GM11168 (cell line): ENCODE data around the gene SERPINA5.

Source experiments
- in situ Hi-C: fragments of 300-500 bp; cut with MboI; formaldehyde crosslinking; loops from one replicate; pipeline ENCODE4 v1.12.0; 2022; ENCODE audit warnings: low sequenced_read_pairs; ENCODE audit not compliant: unreplicated experiment

The SERPINA5 gene

GRCh38 chr14:94581127-94581999, at the start of gene SERPINA5:
TSS of gene SERPINA5 (plus strand) at chr14:94581426. CDS start at chr14:94587363, 5,937 bp downstream.
- in situ Hi-C loops = no loop called here

GRCh38 chr14:94532447-94532846, 48.8 kb upstream of the SERPINA5 start:
- in situ Hi-C loops = no loop called here

GRCh38 chr14:94535506-94535905, 45.7 kb upstream of the SERPINA5 start:
- in situ Hi-C loops = no loop called here

GRCh38 chr14:94536836-94537235, 44.4 kb upstream of the SERPINA5 start:
- in situ Hi-C loops = no loop called here

- in situ Hi-C loops = no loop called here
Observed at GRCh38 chr14:94538070-94538740, 43.0 kb upstream of the SERPINA5 start.

- in situ Hi-C loops = no loop called here
Observed at GRCh38 chr14:94539181-94539580, 42.0 kb upstream of the SERPINA5 start.

GRCh38 chr14:94540031-94540794, 41.0 kb upstream of the SERPINA5 start:
- in situ Hi-C loops = loop anchor here (5.0 kb wide), 1 partner anchor 108 kb away; no protein-coding TSS in a partner anchor

GRCh38 chr14:94541234-94541975, 39.8 kb upstream of the SERPINA5 start:
- in situ Hi-C loops = loop anchor here (5.0 kb wide), 1 partner anchor 109 kb away; no protein-coding TSS in a partner anchor

- in situ Hi-C loops = loop anchor here (5.0 kb wide), 1 partner anchor 110 kb away; no protein-coding TSS in a partner anchor
Observed at GRCh38 chr14:94542111-94542810, 39.0 kb upstream of the SERPINA5 start.

- in situ Hi-C loops = loop anchor here (5.0 kb wide), 1 partner anchor 111 kb away; no protein-coding TSS in a partner anchor
Observed at GRCh38 chr14:94542811-94543440, 38.3 kb upstream of the SERPINA5 start.

GRCh38 chr14:94543449-94544124, 37.6 kb upstream of the SERPINA5 start:
- in situ Hi-C loops = loop anchor here (5.0 kb wide), 1 partner anchor 111 kb away; no protein-coding TSS in a partner anchor

- in situ Hi-C loops = loop anchor here (5.0 kb wide), 1 partner anchor 112 kb away; no protein-coding TSS in a partner anchor
Observed at GRCh38 chr14:94544726-94545125, 36.5 kb upstream of the SERPINA5 start.

GRCh38 chr14:94545131-94545841, 35.9 kb upstream of the SERPINA5 start:
- in situ Hi-C loops = no loop called here

GRCh38 chr14:94547151-94547680, 34.0 kb upstream of the SERPINA5 start:
- in situ Hi-C loops = no loop called here

GRCh38 chr14:94547726-94548125, 33.5 kb upstream of the SERPINA5 start:
- in situ Hi-C loops = no loop called here

- in situ Hi-C loops = no loop called here
Observed at GRCh38 chr14:94548131-94548998, 32.9 kb upstream of the SERPINA5 start.
